ENCODE data around the gene CCL26. TPM values are rescaled to one million over a fixed set of nuclear protein-coding genes. Genes with fewer than 3 reads are reported as not detected.

The CCL26 gene
- total and polyA plus RNA-seq, 2 of the 4 experiments (the other 2 are of a cell fraction), result not detected

DNA sequence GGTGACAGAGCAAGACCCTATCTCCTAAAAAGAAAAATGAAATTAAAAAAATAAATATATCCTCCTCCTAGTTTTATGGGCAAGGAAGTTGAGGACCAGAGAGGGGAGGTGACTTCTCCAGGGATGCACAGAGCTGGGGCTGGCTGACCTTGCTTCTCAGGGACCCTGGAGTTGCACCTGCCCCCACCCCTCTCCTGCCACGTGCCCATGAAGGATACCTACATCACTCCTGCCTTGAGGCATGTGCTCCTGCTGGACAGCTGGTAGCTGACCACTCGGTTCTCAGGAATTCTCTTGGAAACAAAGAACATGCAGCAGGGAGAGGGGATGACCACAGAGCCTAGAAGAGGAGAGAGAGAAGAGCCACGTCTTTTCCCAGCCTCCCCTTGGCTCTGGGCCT lies 41.1 kb upstream of the CCL26 start:
- POLR2A ChIA-PET (ENCODE audit: unreplicated experiment), result no interaction called here
- Histone ChIP-seq H4K5ac (ENCODE audit: low read depth, low read length) (no peak overlapping the region), H3K14ac (replicated peaks; ENCODE audit: low read depth, low read length) (no peak overlapping the region), H3K4ac (ENCODE audit: low read depth, low read length) (no peak overlapping the region), H3K4me2 (ENCODE audit: low read depth, low read length) (no peak overlapping the region), H3K56ac (ENCODE audit: extremely low read depth, insufficient read depth, low read length) (no peak overlapping the region), H2BK15ac (ENCODE audit: low read depth, low read length) (no peak overlapping the region), H2AFZ (replicated peaks; ENCODE audit: low read length, poor library complexity) (peak overlapping the region; percentile 28), H3K4me3 (ENCODE audit: insufficient read depth, low read depth, low read length) (no peak overlapping the region), H3K79me1 (ENCODE audit: low read depth in 1 of 2, low read length in 2 of 2) (no peaks in the 10 kb centered on the region), H2BK20ac (ENCODE audit: low read depth, low read length) (no peak overlapping the region), H3K36me3 (ENCODE audit: control insufficient read depth, insufficient read depth, low read length) (no peaks in the 10 kb centered on the region), H3K9me3 (ENCODE audit: control insufficient read depth, insufficient read depth, low read length) (0 out of 2 replicates have a peak, but pooled peaks cover 2% of the 10 kb centered on the region), H4K91ac (ENCODE audit: insufficient read depth, low read depth, low read length) (no peak overlapping the region), H3K23ac (ENCODE audit: low read depth, low read length) (no peak overlapping the region), H3K9me1 (ENCODE audit: insufficient read depth, low read length) (peaks cover 3% of the 10 kb centered on the region), H2AK5ac (ENCODE audit: low read depth, low read length) (no peak overlapping the region), H3K18ac (ENCODE audit: low read depth, low read length) (no peak overlapping the region), H4K20me1 (ENCODE audit: insufficient read depth, low read length) (0 out of 2 replicates have a peak, but pooled peaks cover 3% of the 10 kb centered on the region), H2BK5ac (ENCODE audit: low read depth, low read length, poor library complexity, severe bottlenecking) (no peak overlapping the region), H2AK9ac (replicated peaks; ENCODE audit: low read depth, low read length, poor library complexity) (no peak overlapping the region), H3K4me1 (ENCODE audit: control insufficient read depth, insufficient read depth, low read length) (peaks cover 2% of the 10 kb centered on the region), H3K27me3 (ENCODE audit: control insufficient read depth, insufficient read depth, low read length) (peaks cover 12% of the 10 kb centered on the region), H4K8ac (ENCODE audit: low read depth in 2 of 2, low read length in 2 of 2) (no peak overlapping the region), H2BK120ac (ENCODE audit: low read depth, low read length) (no peak overlapping the region), H3K27ac (ENCODE audit: insufficient read depth, low read length) (no peak overlapping the region), H3K9ac (ENCODE audit: low read depth, low read length) (no peak overlapping the region)
- no peak for TF ChIP-seq ELK1 (IDR thresholded peaks at IDR 0.05; ENCODE audit: borderline replicate concordance, low read depth, low read length)
- TF ChIP-seq BHLHE40 (IDR thresholded peaks at IDR 0.05; ENCODE audit: low read depth, low read length), result peak; percentile 32; the same call in 1 of the 2 replicates
- TF ChIP-seq, protein P1, sequence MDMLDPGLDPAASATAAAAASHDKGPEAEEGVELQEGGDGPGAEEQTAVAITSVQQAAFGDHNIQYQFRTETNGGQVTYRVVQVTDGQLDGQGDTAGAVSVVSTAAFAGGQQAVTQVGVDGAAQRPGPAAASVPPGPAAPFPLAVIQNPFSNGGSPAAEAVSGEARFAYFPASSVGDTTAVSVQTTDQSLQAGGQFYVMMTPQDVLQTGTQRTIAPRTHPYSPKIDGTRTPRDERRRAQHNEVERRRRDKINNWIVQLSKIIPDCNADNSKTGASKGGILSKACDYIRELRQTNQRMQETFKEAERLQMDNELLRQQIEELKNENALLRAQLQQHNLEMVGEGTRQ (IDR thresholded peaks at IDR 0.05; ENCODE audit: low read depth, low read length), result peak; percentile 3; the same call in 1 of the 2 replicates
- no peak for TF ChIP-seq CTCF (conservative IDR thresholded peaks at IDR 0.05; ENCODE audit: low read depth, low read length)
- no TSS peak for BruUV-seq (replicated peaks)
- in situ Hi-C loops (cut with MboI; ENCODE audit: low sequenced_read_pairs), result no loop called here
- intact Hi-C loops (cut with micrococcal nuclease), result no loop called here
- dilution Hi-C loops (cut with HindIII; ENCODE audit: low sequenced_read_pairs, unreplicated experiment), result no loop called here
- WGBS, 2 experiments (ENCODE audit: extremely low coverage in 2 of 2, insufficient read length in 1 of 2), result no CpG with 5 or more reads among the region's 3 CpGs
- DNase-seq (peak; percentile 58), ATAC-seq (ENCODE audit: low read depth) (peak; percentile 48; the same call in 1 of the 2 replicates)
- CTCF ChIA-PET, result no interaction called here
